PC-9 (cell line): Measurements from ENCODE around the gene HTRA2. TPM values are rescaled to one million over a fixed set of nuclear protein-coding genes. Genes with fewer than 3 reads are reported as not detected.

Experiments
- BruUV-seq: library from RNA; stranded (reverse); fragments of 400-500 nt; replicated peaks from 2 replicates; lab custom pipeline; 2021; lab: Mats Ljungman, UMichigan
- CTCF ChIA-PET: fragments of 300-600 bp; sonication (Branson Sonifier 250); formaldehyde crosslinking; loops from one replicate; lab custom pipeline; 2022; ENCODE audit warnings: antibody characterized with exemption; lab: Charles Lee
- POLR2A ChIA-PET: fragments of 300-600 bp; sonication (Branson Sonifier 250); formaldehyde crosslinking; loops from one replicate; lab custom pipeline; 2022; ENCODE audit warnings: antibody characterized with exemption; ENCODE audit not compliant: unreplicated experiment; lab: Charles Lee
- DNase-seq, 2 experiments: peaks; one replicate each; pipeline versions ENCODE4 v3.0.0 to v3.0.0-alpha.2; 2015 to 2022; ENCODE audit warnings: mixed read lengths in 1 of 2
- H2AFZ ChIP-seq: fragments of 200-600 bp; sonication (generic); 2 replicates; pipeline ENCODE4 v1.8.1; 2017; ENCODE audit warnings: antibody characterized with exemption
- H3F3A ChIP-seq: fragments of 200-600 bp; sonication (generic); 2 replicates; pipeline ENCODE4 v1.8.1; 2017; ENCODE audit warnings: antibody characterized with exemption, mild to moderate bottlenecking, low read depth; ENCODE audit not compliant: insufficient read depth
- H3K27ac ChIP-seq: fragments of 200-600 bp; sonication (generic); 2 replicates; pipeline ENCODE4 v1.6.1; 2016; ENCODE audit warnings: mixed run types
- H3K27me3 ChIP-seq: fragments of 200-600 bp; sonication (generic); 2 replicates; pipeline ENCODE4 v1.6.1; 2016; ENCODE audit warnings: low read depth, mixed run types; ENCODE audit not compliant: insufficient read depth
- H3K36me3 ChIP-seq: fragments of 200-600 bp; sonication (generic); 2 replicates; pipeline ENCODE4 v1.6.1; 2016; ENCODE audit warnings: low read depth, mixed run types
- H3K4me1 ChIP-seq: fragments of 200-600 bp; sonication (generic); replicated peaks from 2 replicates; pipeline ENCODE4 v1.6.1; 2016; ENCODE audit warnings: mixed run types; ENCODE audit not compliant: insufficient read depth
- H3K4me2 ChIP-seq: fragments of 200-600 bp; sonication (generic); 2 replicates; pipeline ENCODE4 v1.6.1; 2017; ENCODE audit warnings: mixed run types
- H3K4me3 ChIP-seq: fragments of 200-600 bp; sonication (generic); 2 replicates; pipeline ENCODE4 v1.6.1; 2016; ENCODE audit warnings: mixed run types
- H3K79me2 ChIP-seq: fragments of 200-600 bp; sonication (generic); 2 replicates; pipeline ENCODE4 v1.6.1; 2017; ENCODE audit warnings: low read depth, mixed run types
- H3K9me2 ChIP-seq: fragments of 200-600 bp; sonication (generic); 2 replicates; pipeline ENCODE4 v1.8.1; 2017; ENCODE audit warnings: mild to moderate bottlenecking; ENCODE audit not compliant: insufficient read depth
- H3K9me3 ChIP-seq: fragments of 200-600 bp; sonication (generic); 2 replicates; pipeline ENCODE4 v1.8.1; 2016; ENCODE audit warnings: low read depth; ENCODE audit not compliant: insufficient read depth
- H4K20me1 ChIP-seq: fragments of 200-600 bp; sonication (generic); 2 replicates; pipeline ENCODE4 v1.8.1; 2017; ENCODE audit not compliant: insufficient read depth
- CTCF ChIP-seq: fragments of 200-600 bp; sonication (generic); conservative IDR thresholded peaks from 2 replicates; pipeline ENCODE4 v1.6.1; 2017; ENCODE audit warnings: mixed run types, antibody characterized with exemption, mild to moderate bottlenecking, moderate library complexity
- EZH2 ChIP-seq: fragments of 200-600 bp; sonication (generic); IDR thresholded peaks from 2 replicates; pipeline ENCODE4 v1.8.0; 2017; ENCODE audit warnings: antibody characterized with exemption, low read depth
- intact Hi-C: fragments of 100-400 bp; cut with micrococcal nuclease; formaldehyde crosslinking; loops from one replicate; pipeline ENCODE4 v1.10.0; 2022; ENCODE audit not compliant: unreplicated experiment
- total RNA-seq: library from RNA; stranded (reverse); gene quantifications from 2 replicates; pipeline ENCODE4 v1.2.3, GENCODE V29; 2021

HTRA2 gene
- total RNA-seq, 1 experiment from 2014 or later = 23.5 TPM

DNA sequence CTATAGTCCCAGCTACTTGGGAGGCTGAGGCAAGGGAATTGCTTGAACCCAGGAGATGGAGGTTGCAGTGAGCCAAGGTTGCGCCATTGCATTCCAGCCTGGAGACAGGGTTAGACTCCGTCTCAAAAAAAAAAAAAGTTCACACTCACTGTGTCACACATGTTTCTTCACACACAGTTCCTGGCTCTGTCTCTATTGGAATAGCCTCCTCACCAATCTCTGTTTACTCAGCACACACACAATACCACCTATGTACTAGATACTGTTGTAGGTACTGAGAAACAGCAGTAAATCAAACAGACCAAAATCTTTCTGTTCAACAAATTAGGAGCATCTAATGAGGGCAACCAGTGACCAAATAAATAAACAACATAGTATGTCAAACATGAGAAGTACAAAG lies 43.6 kb upstream of the HTRA2 start:
- TF ChIP-seq CTCF (no peak), EZH2 (no peak)
- Histone ChIP-seq H3K79me2 (peaks cover 27% of the 10 kb centered on the region), H3K4me1 (peaks cover 19% of the 10 kb centered on the region), H3K4me3 (no peak overlapping the region), H3K4me2 (no peak overlapping the region), H3K36me3 (no peaks in the 10 kb centered on the region), H3K27ac (no peak overlapping the region), H3K27me3 (no peaks in the 10 kb centered on the region), H3K9me2 (no peaks in the 10 kb centered on the region), H2AFZ (no peak overlapping the region), H3K9me3 (no peaks in the 10 kb centered on the region), H4K20me1 (no peaks in the 10 kb centered on the region), H3F3A (peaks cover 15% of the 10 kb centered on the region)
- CTCF ChIA-PET = interaction anchor here (0.7 kb wide), 1 partner anchor 25 kb away, joined by 4 read pairs; no protein-coding TSS in a partner anchor
- POLR2A ChIA-PET = no interaction called here
- intact Hi-C loops = loop anchor here (10.0 kb wide), 1 partner anchor 169 kb away; the partner anchor contains the start of gene SEMA4F
- no TSS peak for BruUV-seq
- DNase-seq = peak in 1 of 2 experiments; percentile 20

GRCh38 chr2:74488643-74489481 lies 40.9 kb upstream of the HTRA2 start:
- ChIA-PET POLR2A (interaction anchor here (0.6 kb wide), 1 partner anchor 310 kb away, joined by 5 read pairs; the partner anchor contains the start of gene MOB1A), CTCF (no interaction called here)

More at GRCh38 chr2:74488643-74489481, 40.9 kb upstream of the HTRA2 start:
- no peaks in the 10 kb centered on the region for H3K9me3 ChIP-seq
- intact Hi-C loops = loop anchor here (10.0 kb wide), 1 partner anchor 166 kb away; the partner anchor contains the start of gene SEMA4F
- peaks cover 12% of the 10 kb centered on the region; the same call in 1 of the 2 replicates for H3K4me1 ChIP-seq
- H4K20me1 ChIP-seq = no peaks in the 10 kb centered on the region
- H3K36me3 ChIP-seq = no peaks in the 10 kb centered on the region
- no peaks in the 10 kb centered on the region for H3K27me3 ChIP-seq
- no peak overlapping the region for H2AFZ ChIP-seq
- H3K79me2 ChIP-seq = peaks cover 8% of the 10 kb centered on the region; the same call in 1 of the 2 replicates
- no peak for DNase-seq
- no peak for TF ChIP-seq EZH2
- no peak for TF ChIP-seq CTCF
- H3K9me2 ChIP-seq = no peaks in the 10 kb centered on the region
- H3K27ac ChIP-seq = no peak overlapping the region
- H3F3A ChIP-seq = peaks cover 15% of the 10 kb centered on the region
- no peak overlapping the region for H3K4me3 ChIP-seq
- H3K4me2 ChIP-seq = 0 out of 2 replicates have a peak overlapping the region, but pooled peaks have one; percentile 15
- BruUV-seq = no TSS peak
